GM12874 (cell line): Measurements from ENCODE around the gene IPO11.

Experiments used
- CTCF ChIP-seq: IDR thresholded peaks from 2 replicates; pipeline ENCODE4 v1.5.1; 2011; ENCODE audit warnings: low read depth, mild to moderate bottlenecking, control low read depth, low read length, moderate library complexity; ENCODE audit not compliant: insufficient read depth

IPO11 gene

DNA sequence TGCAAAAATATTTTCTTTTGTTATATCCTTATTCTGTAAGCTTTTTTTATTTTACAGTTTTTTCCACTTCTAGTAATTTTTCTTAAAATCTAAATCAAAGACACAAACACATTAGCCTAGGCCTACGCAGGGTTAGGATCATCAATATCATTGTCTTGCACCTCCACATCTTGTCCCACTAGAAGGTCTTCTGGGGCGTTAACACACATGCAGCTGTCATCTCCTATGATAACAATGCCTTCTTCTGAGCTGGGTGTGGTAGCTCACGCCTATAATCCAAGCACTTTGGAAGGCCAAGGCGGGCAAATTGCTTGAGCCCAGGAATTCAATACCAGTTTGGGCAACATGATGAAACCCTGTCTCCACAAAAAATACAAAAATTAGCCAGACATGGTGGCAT, 87.2 kb downstream of the IPO11 start:
- TF ChIP-seq CTCF, result no peak

GRCh38 chr5:62502456-62503101, 90.0 kb downstream of the IPO11 start:
- no peak for TF ChIP-seq CTCF

DNA sequence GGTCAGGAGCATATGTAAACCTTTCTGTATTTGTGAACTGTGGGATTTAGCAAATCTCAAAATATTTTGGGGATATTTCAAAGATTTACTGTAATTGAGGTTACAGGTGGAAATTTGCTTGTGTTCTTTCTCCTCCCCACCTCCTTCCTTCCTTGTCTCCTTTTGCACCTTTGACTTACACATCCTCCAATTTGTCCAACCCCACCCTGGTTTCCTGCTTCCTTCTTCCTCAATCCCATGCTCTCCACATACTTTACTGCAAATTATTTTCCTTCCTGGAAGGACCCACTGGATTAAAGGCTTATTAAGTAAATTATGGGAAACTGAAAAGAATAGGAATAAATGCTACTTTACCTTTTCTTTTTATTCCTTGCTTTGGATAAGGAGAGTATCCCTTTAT, 91.6 kb downstream of the IPO11 start:
- TF ChIP-seq CTCF, result no peak

DNA sequence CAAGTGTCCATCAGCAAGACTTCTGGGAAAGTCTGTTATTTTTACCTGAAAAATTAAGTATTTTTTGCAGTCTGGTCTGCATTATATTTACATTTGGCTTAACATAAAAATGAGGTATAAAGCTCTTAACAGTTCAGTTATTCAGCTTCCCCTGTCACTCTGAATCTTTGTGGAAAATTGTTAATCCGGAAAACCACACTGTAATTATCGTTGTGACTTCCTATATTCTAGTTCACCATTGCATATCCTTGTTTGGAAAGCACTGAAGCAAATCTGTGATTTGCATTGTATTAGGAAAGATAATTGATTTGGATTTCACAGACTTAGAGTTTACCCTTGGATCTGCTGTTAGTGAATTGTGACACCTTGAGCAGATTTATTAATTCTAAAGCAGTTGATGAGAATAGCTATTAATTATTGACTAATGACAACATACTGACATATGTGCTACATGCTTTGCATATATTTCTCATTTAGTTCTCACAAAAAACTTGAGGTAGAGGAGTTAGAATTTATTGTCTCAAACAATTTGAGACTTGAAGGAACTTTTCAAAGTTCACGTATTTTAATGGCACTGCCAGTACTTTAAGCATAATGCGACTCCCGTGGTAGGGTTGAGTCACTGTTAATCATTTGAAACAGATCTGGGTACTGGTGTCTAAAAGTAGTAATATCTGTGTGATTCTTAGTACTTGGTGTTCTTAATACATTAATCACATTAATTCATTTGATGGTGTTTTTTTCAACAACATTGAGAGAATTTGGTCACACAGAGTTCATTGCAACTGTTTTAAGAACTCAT, 94.3 kb downstream of the IPO11 start:
- TF ChIP-seq CTCF, result no peak

DNA sequence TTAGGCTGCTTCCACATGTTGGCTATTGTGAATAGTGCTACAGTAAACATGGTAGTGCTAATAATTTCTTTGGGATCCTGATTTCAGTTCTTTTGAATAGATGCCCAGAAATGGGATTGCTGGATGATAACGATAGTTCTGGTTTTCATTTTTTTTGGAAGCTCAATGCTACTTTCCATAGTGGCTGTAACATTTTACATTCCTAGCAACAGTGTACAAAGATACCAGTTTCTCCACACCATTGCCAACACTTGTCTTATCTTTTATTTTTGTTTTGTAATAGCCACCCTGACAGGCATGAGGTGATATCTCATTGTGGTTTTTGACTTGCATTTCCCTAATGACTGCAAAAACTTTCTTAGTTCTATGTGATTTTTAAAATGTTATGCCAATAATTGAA, 97.2 kb downstream of the IPO11 start:
- TF ChIP-seq CTCF, result no peak

DNA sequence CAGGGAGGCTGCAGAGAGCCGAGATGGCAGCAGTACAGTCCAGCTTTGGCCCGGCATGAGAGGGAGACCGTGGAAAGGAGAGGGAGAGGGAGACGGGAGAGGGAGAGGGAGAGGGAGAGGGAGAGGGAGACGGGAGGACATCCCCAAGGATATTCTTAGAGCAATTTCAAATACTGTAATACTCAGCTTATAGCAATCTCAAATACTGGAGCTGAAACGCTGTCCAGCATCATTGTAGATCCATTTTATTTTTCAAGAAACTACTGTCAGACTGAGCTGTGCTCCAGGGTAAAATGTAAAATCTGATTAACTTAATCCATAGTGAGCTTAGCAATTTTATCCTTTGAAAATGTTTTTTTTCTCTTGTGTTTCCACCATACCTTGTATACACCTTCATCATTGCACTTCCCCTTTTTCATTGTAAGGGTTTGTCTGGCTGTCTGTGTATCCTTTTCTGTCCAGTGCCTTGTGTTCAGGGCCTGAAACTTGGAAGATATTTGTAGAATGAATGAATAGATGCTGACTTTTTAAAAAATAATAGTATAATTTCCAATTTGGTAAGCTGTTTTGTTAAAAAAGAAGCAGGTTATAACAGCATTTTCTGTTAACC, 102.1 kb downstream of the IPO11 start:
- no peak for TF ChIP-seq CTCF

DNA sequence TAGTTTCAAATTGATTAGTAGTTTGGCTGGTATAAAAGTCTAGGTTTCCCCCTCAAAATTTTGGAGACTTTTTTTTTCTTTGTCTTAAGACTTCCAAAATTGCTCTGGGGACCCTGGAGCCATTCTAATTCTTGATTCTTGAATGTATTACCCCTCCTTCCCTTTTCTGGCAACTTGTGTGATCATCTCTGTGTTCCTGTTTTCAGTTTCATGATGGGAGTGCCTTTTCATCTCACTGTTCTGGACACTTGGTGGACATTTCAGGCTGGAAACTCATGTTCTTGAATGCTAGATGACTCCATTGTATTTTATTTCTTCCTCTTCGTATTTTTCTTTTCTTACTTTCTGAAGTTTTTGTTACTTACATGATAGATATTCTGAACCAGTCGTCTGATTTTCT, 108.8 kb downstream of the IPO11 start:
- no peak for TF ChIP-seq CTCF
